ENCODE measurements around the gene XRCC1.

DNA sequence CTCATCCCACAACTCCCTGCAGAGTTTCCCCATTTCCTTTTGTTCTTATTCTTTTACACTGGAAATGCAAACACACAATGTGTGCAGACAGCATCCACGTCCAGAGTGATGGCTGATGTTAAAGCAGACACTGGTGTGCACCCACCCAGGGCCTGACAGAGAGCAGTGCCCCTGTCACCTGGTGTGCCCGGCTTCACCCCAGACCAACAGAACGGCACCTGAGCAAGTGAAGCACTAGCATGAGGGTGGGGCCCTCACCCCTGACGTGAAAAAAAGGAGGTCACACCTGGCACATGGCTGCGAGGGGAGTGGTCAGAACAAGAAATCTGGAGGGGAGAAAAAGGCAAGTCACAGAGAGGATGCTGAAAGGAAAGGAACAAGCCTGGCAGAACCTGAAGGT is 30.1 kb downstream of the XRCC1 start:
- TF ChIP-seq, protein P1, sequence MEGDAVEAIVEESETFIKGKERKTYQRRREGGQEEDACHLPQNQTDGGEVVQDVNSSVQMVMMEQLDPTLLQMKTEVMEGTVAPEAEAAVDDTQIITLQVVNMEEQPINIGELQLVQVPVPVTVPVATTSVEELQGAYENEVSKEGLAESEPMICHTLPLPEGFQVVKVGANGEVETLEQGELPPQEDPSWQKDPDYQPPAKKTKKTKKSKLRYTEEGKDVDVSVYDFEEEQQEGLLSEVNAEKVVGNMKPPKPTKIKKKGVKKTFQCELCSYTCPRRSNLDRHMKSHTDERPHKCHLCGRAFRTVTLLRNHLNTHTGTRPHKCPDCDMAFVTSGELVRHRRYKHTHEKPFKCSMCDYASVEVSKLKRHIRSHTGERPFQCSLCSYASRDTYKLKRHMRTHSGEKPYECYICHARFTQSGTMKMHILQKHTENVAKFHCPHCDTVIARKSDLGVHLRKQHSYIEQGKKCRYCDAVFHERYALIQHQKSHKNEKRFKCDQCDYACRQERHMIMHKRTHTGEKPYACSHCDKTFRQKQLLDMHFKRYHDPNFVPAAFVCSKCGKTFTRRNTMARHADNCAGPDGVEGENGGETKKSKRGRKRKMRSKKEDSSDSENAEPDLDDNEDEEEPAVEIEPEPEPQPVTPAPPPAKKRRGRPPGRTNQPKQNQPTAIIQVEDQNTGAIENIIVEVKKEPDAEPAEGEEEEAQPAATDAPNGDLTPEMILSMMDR (IDR thresholded peaks at IDR 0.05): no peak
- TF ChIP-seq POLR2A (IDR thresholded peaks at IDR 0.05): no peak
